ENCODE data around the gene H2AZ1. TPM values are rescaled to one million over a fixed set of nuclear protein-coding genes. Genes with fewer than 3 reads are reported as not detected.

H2AZ1 gene
- total and polyA plus RNA-seq, 9 of the 15 experiments (the other 6 are each of a cell fraction or from before 2014, with no cell fraction given): 605 to 4,380 (median 768) TPM

- 80% methylated on average over 2 of the region's 3 CpGs for WGBS (ENCODE audit: insufficient coverage, low coverage, missing lambda C conversion rate)
- H3K79me2 ChIP-seq (ENCODE audit: control insufficient read depth, insufficient read depth, low read length): peaks cover 63% of the 10 kb centered on the region
- H3K4me3 ChIP-seq: no peak overlapping the region
- H3K4me2 ChIP-seq (ENCODE audit: insufficient read depth, low read length): no peak overlapping the region
- H3K27me3 ChIP-seq (ENCODE audit: control insufficient read depth in 2 of 2, insufficient read depth in 2 of 2, low read length in 2 of 2): no peaks in the 10 kb centered on the region
- no peak overlapping the region for H2AFZ ChIP-seq (ENCODE audit: low read depth, low read length)
- no peak for DNase-seq (ENCODE audit: extremely low read depth in 1 of 4, low spot score in 3 of 4)
- peaks cover 19% of the 10 kb centered on the region; the same call in 1 of the 3 replicates for H3K36me3 ChIP-seq (ENCODE audit: control insufficient read depth, insufficient read depth, low read length)
- no peak overlapping the region for H3K9ac ChIP-seq (ENCODE audit: insufficient read depth in 1 of 2, low read depth in 2 of 2, low read length in 2 of 2)
- ATAC-seq: no peak
- no peaks in the 10 kb centered on the region for H3K9me1 ChIP-seq (ENCODE audit: control insufficient read depth, insufficient read depth, low read length)
- H3K27ac ChIP-seq (ENCODE audit: extremely low read depth, low read depth, low read length): no peak overlapping the region
- TF ChIP-seq ZNF232 (CRISPR knock-in tag; IDR thresholded peaks at IDR 0.05): no peak
- TF ChIP-seq POLR2B (IDR thresholded peaks at IDR 0.05; ENCODE audit: low read depth, partially characterized antibody): no peak
- 0 out of 2 replicates have a peak, but pooled peaks have one; percentile 10 for TF ChIP-seq ZNF384 (IDR thresholded peaks at IDR 0.05; ENCODE audit: low read depth, low read length)
- ChIA-PET POLR2A (no interaction called here), CTCF (ENCODE audit: low intra/inter-chr PET ratio) (no interaction called here)
- no peaks in the 10 kb centered on the region for H4K20me1 ChIP-seq (replicated peaks; ENCODE audit: control insufficient read depth, insufficient read depth, low read length)
- no peak for FAIRE-seq
- BruUV-seq (replicated peaks): no TSS peak
- no peaks in the 10 kb centered on the region for H3K4me1 ChIP-seq (replicated peaks in 1 of 2; ENCODE audit: control insufficient read depth in 2 of 2, insufficient read depth in 2 of 2, low read length in 2 of 2)
- intact Hi-C loops (cut with micrococcal nuclease): no loop called here
- in situ Hi-C loops (cut with MboI): no loop called here
- H3K9me3 ChIP-seq (replicated peaks; ENCODE audit: control insufficient read depth, insufficient read depth, low read depth, low read length): 0 out of 2 replicates have a peak, but pooled peaks cover 2% of the 10 kb centered on the region
Measured at GRCh38 chr4:99938243-99938753, 11.8 kb downstream of the H2AZ1 start.

GRCh38 chr4:99934891-99935290 lies 15.2 kb downstream of the H2AZ1 start:
- Histone ChIP-seq H3K4me1 (replicated peaks in 1 of 2; ENCODE audit: control insufficient read depth in 2 of 2, insufficient read depth in 2 of 2, low read length in 2 of 2) (no peaks in the 10 kb centered on the region), H3K4me3 (no peak overlapping the region), H3K9me1 (ENCODE audit: control insufficient read depth, insufficient read depth, low read length) (no peaks in the 10 kb centered on the region), H3K79me2 (ENCODE audit: control insufficient read depth, insufficient read depth, low read length) (peaks cover 69% of the 10 kb centered on the region), H3K36me3 (ENCODE audit: control insufficient read depth, insufficient read depth, low read length) (peaks cover 15% of the 10 kb centered on the region; the same call in 1 of the 3 replicates), H3K27ac (ENCODE audit: extremely low read depth, low read depth, low read length) (no peak overlapping the region), H3K9me3 (replicated peaks; ENCODE audit: control insufficient read depth, insufficient read depth, low read depth, low read length) (0 out of 2 replicates have a peak, but pooled peaks cover 2% of the 10 kb centered on the region), H3K9ac (ENCODE audit: insufficient read depth in 1 of 2, low read depth in 2 of 2, low read length in 2 of 2) (no peak overlapping the region), H2AFZ (ENCODE audit: low read depth, low read length) (no peak overlapping the region), H3K4me2 (ENCODE audit: insufficient read depth, low read length) (no peak overlapping the region), H4K20me1 (replicated peaks; ENCODE audit: control insufficient read depth, insufficient read depth, low read length) (no peaks in the 10 kb centered on the region), H3K27me3 (ENCODE audit: control insufficient read depth in 2 of 2, insufficient read depth in 2 of 2, low read length in 2 of 2) (no peaks in the 10 kb centered on the region)
- FAIRE-seq (no peak), ATAC-seq (no peak), DNase-seq (ENCODE audit: extremely low read depth in 1 of 4, low spot score in 3 of 4) (no peak)
- no TSS peak for BruUV-seq (replicated peaks)
- no peak for TF ChIP-seq ZNF780A (CRISPR knock-in tag; IDR thresholded peaks at IDR 0.05)
- no peak for TF ChIP-seq IRF1 (CRISPR knock-in tag; IDR thresholded peaks at IDR 0.05; ENCODE audit: borderline replicate concordance)
- peak; percentile 70; the same call in 1 of the 2 replicates for TF ChIP-seq TRIM28 (IDR thresholded peaks at IDR 0.05)
- TF ChIP-seq PHF21A (IDR thresholded peaks at IDR 0.05; ENCODE audit: borderline replicate concordance, low read depth): no peak
- no peak for TF ChIP-seq NR2C1 (IDR thresholded peaks at IDR 0.05)
- TF ChIP-seq NR2C1 (tag; IDR thresholded peaks at IDR 0.05): no peak
- no peak for TF ChIP-seq THRAP3 (IDR thresholded peaks at IDR 0.05; ENCODE audit: borderline replicate concordance)
- no peak for TF ChIP-seq CTBP1 (IDR thresholded peaks at IDR 0.05; ENCODE audit: borderline replicate concordance)
- no peak for TF ChIP-seq TCF7 (IDR thresholded peaks at IDR 0.05; ENCODE audit: borderline replicate concordance)
- TF ChIP-seq ZBTB7A (IDR thresholded peaks at IDR 0.05; ENCODE audit: borderline replicate concordance, control insufficient read depth, low read depth, low read length): no peak
- in situ Hi-C loops (cut with MboI): no loop called here
- ChIA-PET POLR2A (interaction anchor here (1.8 kb wide), 1 partner anchor 12 kb away, joined by 5 read pairs; no protein-coding TSS in a partner anchor), CTCF (ENCODE audit: low intra/inter-chr PET ratio) (no interaction called here)
- intact Hi-C loops (cut with micrococcal nuclease): no loop called here

All from K562 (cell line).